HG03095 (cell line): Measurements from ENCODE around the gene SYNGAP1.
"Not testable (repeated sequence)": the region's sequence is repeated elsewhere in the genome, so short reads cannot be mapped to it uniquely, and the experiment has no call there.

Experiments
- ATAC-seq: cut with Tn5 transposase; IDR thresholded peaks from one replicate; pipeline ENCODE4 v1.9.1; 2021; ENCODE audit warnings: moderate library complexity; ENCODE audit not compliant: unreplicated experiment

Gene SYNGAP1

GRCh38 chr6:33419580-33420490 lies at the start of gene SYNGAP1:
TSS of gene SYNGAP1 (plus strand) at chr6:33420065. CDS start at chr6:33420265, 200 bp downstream.
- no peak for ATAC-seq

- not testable (repeated sequence) for ATAC-seq
Observed at GRCh38 chr6:33371901-33372300, 48.0 kb upstream of the SYNGAP1 start.

- no peak for ATAC-seq
Observed at GRCh38 chr6:33372526-33373123, 47.2 kb upstream of the SYNGAP1 start.

GRCh38 chr6:33373960-33374910 lies 45.6 kb upstream of the SYNGAP1 start:
- no peak for ATAC-seq

GRCh38 chr6:33375143-33375671 lies 44.7 kb upstream of the SYNGAP1 start:
- ATAC-seq: no peak

GRCh38 chr6:33377171-33377570 lies 42.7 kb upstream of the SYNGAP1 start:
- ATAC-seq: no peak

- not testable (repeated sequence) for ATAC-seq
Observed at GRCh38 chr6:33379184-33379583, 40.7 kb upstream of the SYNGAP1 start.

GRCh38 chr6:33380272-33380981 lies 39.4 kb upstream of the SYNGAP1 start:
- no peak for ATAC-seq

- no peak for ATAC-seq
Observed at GRCh38 chr6:33383427-33384185, 36.3 kb upstream of the SYNGAP1 start.

- no peak for ATAC-seq
Observed at GRCh38 chr6:33384581-33385020, 35.3 kb upstream of the SYNGAP1 start.

- ATAC-seq: no peak
Observed at GRCh38 chr6:33390173-33390572, 29.7 kb upstream of the SYNGAP1 start.

GRCh38 chr6:33390767-33391277 lies 29.0 kb upstream of the SYNGAP1 start:
- no peak for ATAC-seq

- peak; percentile 74 for ATAC-seq
Observed at GRCh38 chr6:33391278-33391921, 28.5 kb upstream of the SYNGAP1 start, which contains the start of gene KIFC1. TSS of gene KIFC1 (plus strand) at chr6:33391823. CDS start at chr6:33391986, 163 bp downstream.

- peak; percentile 15 for ATAC-seq
Observed at GRCh38 chr6:33391922-33392594, 27.8 kb upstream of the SYNGAP1 start.

GRCh38 chr6:33392595-33392948 lies 27.3 kb upstream of the SYNGAP1 start:
- no peak for ATAC-seq

- ATAC-seq: no peak
Observed at GRCh38 chr6:33392979-33393378, 26.9 kb upstream of the SYNGAP1 start.

- no peak for ATAC-seq
Observed at GRCh38 chr6:33397541-33397940, 22.3 kb upstream of the SYNGAP1 start.

GRCh38 chr6:33398601-33399000 lies 21.3 kb upstream of the SYNGAP1 start:
- ATAC-seq: not testable (repeated sequence)
